Measurements from ENCODE around the gene DNMT3B. TPM values are rescaled to one million over a fixed set of nuclear protein-coding genes. Genes with fewer than 3 reads are reported as not detected.

Gene DNMT3B
- polyA plus RNA-seq, 1 donor (not counting 4 experiments of a cell fraction or from before 2014, with no cell fraction given) = 1.1 TPM

DNA sequence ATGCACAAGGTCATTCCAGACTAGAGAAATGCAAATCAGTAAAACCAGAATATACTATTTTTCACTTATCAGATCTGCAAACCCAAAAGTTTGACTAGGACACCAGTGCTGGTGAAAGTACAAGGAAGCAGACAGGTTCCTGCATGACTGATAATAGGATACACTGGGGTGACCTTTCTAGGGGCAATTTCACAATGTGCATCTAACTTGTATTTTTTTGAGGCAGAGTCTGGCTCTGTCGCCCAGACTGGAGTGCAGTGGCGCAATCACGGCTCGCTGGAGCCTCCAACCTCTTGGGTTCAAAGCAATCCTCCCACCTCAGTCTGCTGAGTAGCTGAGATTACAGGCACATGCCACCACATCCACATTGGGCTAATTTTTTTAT is 30.3 kb upstream of the DNMT3B start:
- dilution Hi-C loops (cut with MboI; ENCODE audit: extremely low pct_ligation_motif_present, low sequenced_read_pairs) = no loop called here
- H3K4me1 ChIP-seq (ENCODE audit: control insufficient read depth, extremely low read depth, insufficient read depth, low read length) = peaks cover 11% of the 10 kb centered on the region
- no peaks in the 10 kb centered on the region for H3K27me3 ChIP-seq (ENCODE audit: control insufficient read depth, extremely low read depth, insufficient read depth, low read length)
- no peaks in the 10 kb centered on the region for H3K9me1 ChIP-seq (ENCODE audit: control insufficient read depth, extremely low read depth, insufficient read depth, low read length)
- DNase-seq (ENCODE audit: low read depth, low spot score) (no peak), FAIRE-seq (no peak)
- H3K4me2 ChIP-seq (ENCODE audit: control insufficient read depth, extremely low read depth, insufficient read depth, low read depth, low read length) = no peak overlapping the region
- no peaks in the 10 kb centered on the region for H3K79me2 ChIP-seq (ENCODE audit: control insufficient read depth, insufficient read depth, low read length)
- H3K9ac ChIP-seq (ENCODE audit: control insufficient read depth, extremely low read depth, insufficient read depth, low read length) = no peak overlapping the region
- TF ChIP-seq, protein P1, sequence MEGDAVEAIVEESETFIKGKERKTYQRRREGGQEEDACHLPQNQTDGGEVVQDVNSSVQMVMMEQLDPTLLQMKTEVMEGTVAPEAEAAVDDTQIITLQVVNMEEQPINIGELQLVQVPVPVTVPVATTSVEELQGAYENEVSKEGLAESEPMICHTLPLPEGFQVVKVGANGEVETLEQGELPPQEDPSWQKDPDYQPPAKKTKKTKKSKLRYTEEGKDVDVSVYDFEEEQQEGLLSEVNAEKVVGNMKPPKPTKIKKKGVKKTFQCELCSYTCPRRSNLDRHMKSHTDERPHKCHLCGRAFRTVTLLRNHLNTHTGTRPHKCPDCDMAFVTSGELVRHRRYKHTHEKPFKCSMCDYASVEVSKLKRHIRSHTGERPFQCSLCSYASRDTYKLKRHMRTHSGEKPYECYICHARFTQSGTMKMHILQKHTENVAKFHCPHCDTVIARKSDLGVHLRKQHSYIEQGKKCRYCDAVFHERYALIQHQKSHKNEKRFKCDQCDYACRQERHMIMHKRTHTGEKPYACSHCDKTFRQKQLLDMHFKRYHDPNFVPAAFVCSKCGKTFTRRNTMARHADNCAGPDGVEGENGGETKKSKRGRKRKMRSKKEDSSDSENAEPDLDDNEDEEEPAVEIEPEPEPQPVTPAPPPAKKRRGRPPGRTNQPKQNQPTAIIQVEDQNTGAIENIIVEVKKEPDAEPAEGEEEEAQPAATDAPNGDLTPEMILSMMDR (optimal IDR thresholded peaks at IDR 0.05 in 1 of 3, IDR thresholded peaks at IDR 0.05 in 1 of 3, conservative IDR thresholded peaks at IDR 0.05 in 1 of 3; ENCODE audit: extremely low read depth in 1 of 3, insufficient read depth in 2 of 3, low read length in 3 of 3) = no peak
- TF ChIP-seq EZH2 (IDR thresholded peaks at IDR 0.05; ENCODE audit: low read length) = no peak
- no peak overlapping the region for H3K4me3 ChIP-seq (ENCODE audit: control insufficient read depth in 2 of 3, extremely low read depth in 1 of 3, insufficient read depth in 2 of 3, low read depth in 1 of 3, low read length in 3 of 3)
- H3K9me3 ChIP-seq (ENCODE audit: control insufficient read depth, low read depth, low read length) = no peaks in the 10 kb centered on the region
- H2AFZ ChIP-seq (ENCODE audit: control insufficient read depth, low read length) = no peak overlapping the region
- no peaks in the 10 kb centered on the region for H4K20me1 ChIP-seq (ENCODE audit: control insufficient read depth, extremely low read depth, insufficient read depth, low read length)
- H3K36me3 ChIP-seq (ENCODE audit: control insufficient read depth in 2 of 2, extremely low read depth in 1 of 2, insufficient read depth in 2 of 2, low read length in 2 of 2) = no peaks in the 10 kb centered on the region
- H3K27ac ChIP-seq (ENCODE audit: control insufficient read depth, insufficient read depth, low read length) = no peak overlapping the region

DNA sequence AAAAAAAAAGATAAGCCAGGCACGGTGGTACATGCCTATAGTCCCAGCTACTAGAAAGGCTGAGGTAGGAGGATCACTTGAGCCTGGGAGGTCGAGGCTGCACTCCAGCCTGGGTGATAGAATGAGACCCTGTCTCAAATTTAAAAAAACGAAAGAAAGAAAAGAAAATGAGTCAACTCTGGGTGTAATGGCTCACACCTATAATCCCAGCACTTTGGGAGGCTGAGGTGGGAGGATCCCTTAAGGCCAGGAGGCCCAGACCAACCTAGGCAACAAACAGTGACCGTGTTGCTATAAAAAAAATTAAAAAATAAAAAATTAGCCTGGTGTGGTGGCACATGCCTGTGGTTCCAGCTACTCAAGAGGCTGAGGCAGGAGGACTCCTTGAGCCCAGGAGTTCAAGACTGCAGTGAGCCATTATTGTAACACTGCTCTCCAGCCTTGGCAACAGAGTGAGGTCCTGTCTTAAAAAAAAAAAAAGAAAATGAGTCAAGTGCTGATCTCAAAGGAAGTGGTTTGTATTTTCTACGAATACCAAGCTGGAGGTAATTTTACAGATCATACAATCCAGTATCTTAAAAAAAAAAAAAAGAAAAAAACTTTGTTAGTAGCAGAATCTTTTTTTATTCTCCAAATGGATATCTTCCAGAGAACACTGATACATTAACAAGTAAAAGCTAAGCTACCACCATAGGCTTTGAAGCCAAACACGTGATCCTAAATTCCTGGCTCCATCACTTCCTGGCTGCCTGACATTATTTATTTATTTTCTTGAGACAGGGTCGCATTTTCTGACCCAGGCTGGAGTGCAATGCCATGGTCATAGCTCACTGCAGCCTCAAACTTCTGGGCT is 24.6 kb upstream of the DNMT3B start:
- H3K9me1 ChIP-seq (ENCODE audit: control insufficient read depth, extremely low read depth, insufficient read depth, low read length) = no peaks in the 10 kb centered on the region
- no peak overlapping the region for H3K9ac ChIP-seq (ENCODE audit: control insufficient read depth, extremely low read depth, insufficient read depth, low read length)
- no peaks in the 10 kb centered on the region for H3K9me3 ChIP-seq (ENCODE audit: control insufficient read depth, low read depth, low read length)
- no peaks in the 10 kb centered on the region for H3K79me2 ChIP-seq (ENCODE audit: control insufficient read depth, insufficient read depth, low read length)
- TF ChIP-seq, protein P1 (optimal IDR thresholded peaks at IDR 0.05 in 1 of 3, IDR thresholded peaks at IDR 0.05 in 1 of 3, conservative IDR thresholded peaks at IDR 0.05 in 1 of 3; ENCODE audit: extremely low read depth in 1 of 3, insufficient read depth in 2 of 3, low read length in 3 of 3) = no peak
- TF ChIP-seq EZH2 (IDR thresholded peaks at IDR 0.05; ENCODE audit: low read length) = no peak
- H3K27ac ChIP-seq (ENCODE audit: control insufficient read depth, insufficient read depth, low read length) = no peak overlapping the region
- H2AFZ ChIP-seq (ENCODE audit: control insufficient read depth, low read length) = no peak overlapping the region
- H3K4me3 ChIP-seq (ENCODE audit: control insufficient read depth in 2 of 3, extremely low read depth in 1 of 3, insufficient read depth in 2 of 3, low read depth in 1 of 3, low read length in 3 of 3) = no peak overlapping the region
- dilution Hi-C loops (cut with MboI; ENCODE audit: extremely low pct_ligation_motif_present, low sequenced_read_pairs) = no loop called here
- H3K36me3 ChIP-seq (ENCODE audit: control insufficient read depth in 2 of 2, extremely low read depth in 1 of 2, insufficient read depth in 2 of 2, low read length in 2 of 2) = no peaks in the 10 kb centered on the region
- H3K27me3 ChIP-seq (ENCODE audit: control insufficient read depth, extremely low read depth, insufficient read depth, low read length) = no peaks in the 10 kb centered on the region
- H3K4me1 ChIP-seq (ENCODE audit: control insufficient read depth, extremely low read depth, insufficient read depth, low read length) = peaks cover 10% of the 10 kb centered on the region
- no peaks in the 10 kb centered on the region for H4K20me1 ChIP-seq (ENCODE audit: control insufficient read depth, extremely low read depth, insufficient read depth, low read length)
- no peak for FAIRE-seq
- H3K4me2 ChIP-seq (ENCODE audit: control insufficient read depth, extremely low read depth, insufficient read depth, low read depth, low read length) = peak overlapping the region; percentile 27
- DNase-seq (ENCODE audit: low read depth, low spot score) = no peak
